ENCODE measurements around the gene AGFG1. TPM values are rescaled to one million over a fixed set of nuclear protein-coding genes. Genes with fewer than 3 reads are reported as not detected.
A peak's percentile ranks its signal among the peaks of the same experiment; 100 is the strongest.

The AGFG1 gene
- total RNA-seq, 1 donor: 56.1 TPM

DNA sequence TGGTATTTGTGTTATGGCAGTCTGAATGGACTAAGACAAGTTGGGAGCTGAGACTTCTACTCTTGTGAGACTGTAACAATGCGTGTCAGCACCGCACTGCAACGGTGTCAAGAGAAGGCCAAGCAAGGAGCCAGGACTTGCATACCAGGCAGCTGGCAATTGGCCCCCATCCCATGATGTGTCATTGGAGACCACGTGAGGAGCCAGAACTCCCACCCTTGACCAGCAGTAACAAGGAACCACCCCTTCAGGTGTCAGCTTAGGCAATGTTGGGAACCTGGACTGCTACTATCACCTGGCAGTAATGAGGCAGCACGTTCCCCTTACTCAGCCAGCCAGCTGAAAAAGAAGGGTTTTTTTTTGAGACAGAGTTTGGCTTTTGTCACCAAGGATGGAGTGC lies 32.7 kb upstream of the AGFG1 start:
- DNase-seq (ENCODE audit: low read depth): no peak
- TF ChIP-seq, protein P1, sequence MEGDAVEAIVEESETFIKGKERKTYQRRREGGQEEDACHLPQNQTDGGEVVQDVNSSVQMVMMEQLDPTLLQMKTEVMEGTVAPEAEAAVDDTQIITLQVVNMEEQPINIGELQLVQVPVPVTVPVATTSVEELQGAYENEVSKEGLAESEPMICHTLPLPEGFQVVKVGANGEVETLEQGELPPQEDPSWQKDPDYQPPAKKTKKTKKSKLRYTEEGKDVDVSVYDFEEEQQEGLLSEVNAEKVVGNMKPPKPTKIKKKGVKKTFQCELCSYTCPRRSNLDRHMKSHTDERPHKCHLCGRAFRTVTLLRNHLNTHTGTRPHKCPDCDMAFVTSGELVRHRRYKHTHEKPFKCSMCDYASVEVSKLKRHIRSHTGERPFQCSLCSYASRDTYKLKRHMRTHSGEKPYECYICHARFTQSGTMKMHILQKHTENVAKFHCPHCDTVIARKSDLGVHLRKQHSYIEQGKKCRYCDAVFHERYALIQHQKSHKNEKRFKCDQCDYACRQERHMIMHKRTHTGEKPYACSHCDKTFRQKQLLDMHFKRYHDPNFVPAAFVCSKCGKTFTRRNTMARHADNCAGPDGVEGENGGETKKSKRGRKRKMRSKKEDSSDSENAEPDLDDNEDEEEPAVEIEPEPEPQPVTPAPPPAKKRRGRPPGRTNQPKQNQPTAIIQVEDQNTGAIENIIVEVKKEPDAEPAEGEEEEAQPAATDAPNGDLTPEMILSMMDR (IDR thresholded peaks at IDR 0.05; ENCODE audit: insufficient read depth, low read depth, low read length): no peak

DNA sequence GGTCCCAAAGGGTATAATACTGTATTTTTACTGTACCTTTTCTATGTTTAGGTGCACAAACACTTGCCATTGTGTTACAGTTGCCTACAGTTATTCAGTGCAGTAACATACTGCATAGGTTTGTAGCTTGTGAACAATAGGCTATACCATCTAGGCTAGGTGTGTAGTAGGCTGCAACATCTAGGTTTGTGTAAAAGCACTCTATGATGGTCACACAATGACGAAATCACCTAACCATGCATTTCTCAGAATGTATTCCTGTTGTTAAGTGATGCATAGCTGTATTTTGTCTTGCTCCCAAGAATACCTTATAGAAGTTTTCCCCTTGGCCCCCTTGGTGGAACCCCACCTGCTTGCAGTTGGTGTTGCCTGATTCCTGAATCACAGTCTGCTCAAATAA lies 29.3 kb upstream of the AGFG1 start:
- no peak for DNase-seq (ENCODE audit: low read depth)
- TF ChIP-seq, protein P1 (IDR thresholded peaks at IDR 0.05; ENCODE audit: insufficient read depth, low read depth, low read length): no peak

More for the DNA sequence above, 32.7 kb upstream of the AGFG1 start:
- no peak overlapping the region for H3K4me3 ChIP-seq (ENCODE audit: low read depth, low read length)

DNA sequence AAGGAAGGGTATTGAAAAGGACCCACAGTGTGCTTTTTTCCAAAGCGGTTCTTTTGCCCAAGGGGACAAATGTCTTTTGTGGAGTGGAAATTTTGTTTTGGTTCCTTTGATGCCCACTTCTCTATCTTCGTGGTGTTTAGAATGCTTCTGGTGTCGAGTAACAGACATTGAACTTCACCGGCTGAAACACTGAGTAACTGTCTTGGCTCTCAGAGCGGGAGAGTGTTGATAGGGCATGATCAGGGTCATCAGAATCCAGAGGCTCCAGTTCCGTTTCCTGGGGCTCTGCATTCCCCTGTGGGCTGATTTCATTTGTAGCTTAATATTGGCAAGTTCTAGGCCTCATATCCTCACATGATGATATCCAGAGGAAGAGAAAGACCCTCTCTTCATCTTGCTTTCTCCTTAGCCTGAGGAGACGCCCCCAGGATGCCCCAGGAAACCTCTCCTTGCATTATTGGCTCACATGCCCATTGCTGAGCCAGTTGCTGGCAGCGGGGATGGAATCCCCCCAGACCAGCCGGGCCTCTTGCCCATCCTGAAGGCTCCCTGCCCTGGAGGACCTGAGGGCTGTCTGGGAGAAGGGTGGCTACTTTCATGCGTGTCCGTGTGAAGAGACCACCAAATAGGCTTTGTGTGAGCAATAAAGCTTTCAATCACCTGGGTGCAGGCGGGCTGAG lies 27.9 kb upstream of the AGFG1 start:
- TF ChIP-seq, protein P1 (IDR thresholded peaks at IDR 0.05; ENCODE audit: insufficient read depth, low read depth, low read length): no peak
- DNase-seq (ENCODE audit: low read depth): no peak
- H3K4me3 ChIP-seq (ENCODE audit: low read depth, low read length): no peak overlapping the region

More for the DNA sequence above, 29.3 kb upstream of the AGFG1 start:
- no peak overlapping the region for H3K4me3 ChIP-seq (ENCODE audit: low read depth, low read length)

DNA sequence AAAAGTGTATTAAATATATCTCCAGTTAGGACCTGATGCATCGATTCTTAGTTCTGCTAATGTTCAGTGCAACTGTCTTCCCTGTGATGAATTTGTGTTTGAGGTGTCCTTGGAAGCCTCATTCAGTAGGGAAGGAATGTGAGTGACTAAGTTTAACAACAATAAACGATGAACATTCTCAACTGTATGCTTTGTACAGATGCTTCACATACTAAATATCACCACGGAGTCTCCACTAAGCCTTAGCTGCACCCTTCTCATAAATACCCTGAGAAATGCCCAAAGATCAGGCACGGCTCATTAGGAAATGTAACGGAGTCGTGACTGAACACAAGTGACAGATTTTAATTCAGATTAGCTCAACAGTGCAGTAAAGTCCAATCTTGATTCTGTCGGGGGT lies 24.4 kb upstream of the AGFG1 start:
- TF ChIP-seq, protein P1 (IDR thresholded peaks at IDR 0.05; ENCODE audit: insufficient read depth, low read depth, low read length): no peak
- no peak for DNase-seq (ENCODE audit: low read depth)

DNA sequence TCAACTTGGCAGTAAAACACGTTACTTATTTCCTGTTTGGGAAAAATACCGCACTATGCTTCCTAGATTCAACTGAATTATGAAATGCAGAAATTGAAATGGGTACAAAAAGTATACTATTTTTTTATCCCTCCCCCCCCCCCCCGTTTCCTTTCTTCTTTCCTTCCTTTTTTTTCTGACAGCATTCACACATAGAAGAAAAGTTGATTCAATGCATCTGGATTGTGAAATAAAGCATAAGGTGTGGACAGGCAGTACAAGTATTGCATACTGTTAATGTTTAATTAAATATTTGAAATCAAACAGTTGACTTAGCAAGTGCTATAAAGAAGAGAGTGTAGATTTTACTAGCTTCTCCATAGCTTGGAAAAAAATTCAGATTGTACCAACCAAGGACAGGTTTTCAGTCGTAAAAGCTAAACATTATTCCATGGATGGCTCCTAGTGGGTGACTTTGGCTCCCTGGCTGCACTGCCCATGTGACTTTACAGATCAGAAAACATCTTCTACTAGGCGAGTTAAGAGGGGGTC lies 21.6 kb upstream of the AGFG1 start:
- no peak overlapping the region for H3K4me3 ChIP-seq (ENCODE audit: low read depth, low read length)
- TF ChIP-seq, protein P1 (IDR thresholded peaks at IDR 0.05; ENCODE audit: insufficient read depth, low read depth, low read length): no peak
- DNase-seq (ENCODE audit: low read depth): no peak

More for the DNA sequence above, 24.4 kb upstream of the AGFG1 start:
- H3K4me3 ChIP-seq (ENCODE audit: low read depth, low read length): no peak overlapping the region

DNA sequence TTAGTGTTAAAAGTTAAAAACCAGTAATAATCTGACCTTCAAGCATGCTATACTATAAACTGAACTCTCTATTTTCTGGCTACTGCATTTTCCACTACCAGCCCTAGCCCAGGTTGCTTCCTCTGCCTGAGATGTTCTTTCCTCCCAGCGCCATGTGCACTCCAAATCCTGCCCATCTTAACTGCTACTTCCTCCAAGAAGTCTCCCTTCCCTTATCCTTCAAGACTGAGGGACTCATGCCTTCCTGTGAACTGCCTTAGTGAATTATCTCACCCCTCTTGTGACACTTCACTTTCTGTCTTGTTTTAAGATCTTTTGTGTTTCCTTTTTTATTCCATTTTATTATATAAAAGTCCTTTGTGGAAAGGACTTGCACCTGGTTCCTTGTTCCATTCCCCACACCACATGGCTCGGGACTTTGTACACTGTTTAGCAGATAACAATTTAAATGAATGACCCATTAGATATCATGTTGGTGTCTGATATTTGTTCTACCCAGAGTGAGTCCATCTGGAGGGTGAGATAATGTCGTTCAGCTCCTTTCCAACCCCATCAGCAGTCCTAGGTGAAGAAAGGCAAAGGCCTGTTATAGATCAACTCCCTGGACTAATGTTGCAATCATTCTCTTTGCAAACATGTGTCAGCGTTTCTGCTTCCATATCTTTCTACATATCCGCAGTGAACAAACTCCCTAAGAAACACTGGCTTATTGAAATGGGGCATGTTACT lies 20.9 kb upstream of the AGFG1 start:
- TF ChIP-seq, protein P1 (IDR thresholded peaks at IDR 0.05; ENCODE audit: insufficient read depth, low read depth, low read length): no peak
- peak; percentile 85 for DNase-seq (ENCODE audit: low read depth)
- H3K4me3 ChIP-seq (ENCODE audit: low read depth, low read length): no peak overlapping the region
